HG02970 (cell line): Measurements from ENCODE around the gene FMNL2.
"Not testable (repeated sequence)": the region's sequence is repeated elsewhere in the genome, so short reads cannot be mapped to it uniquely, and the experiment has no call there.

Experiments used
- ATAC-seq: cut with Tn5 transposase; IDR thresholded peaks from one replicate; pipeline ENCODE4 v1.9.1; 2021; ENCODE audit warnings: mild to moderate bottlenecking, moderate library complexity, moderate number of reproducible peaks; ENCODE audit not compliant: unreplicated experiment, low FRiP score

The FMNL2 gene

DNA sequence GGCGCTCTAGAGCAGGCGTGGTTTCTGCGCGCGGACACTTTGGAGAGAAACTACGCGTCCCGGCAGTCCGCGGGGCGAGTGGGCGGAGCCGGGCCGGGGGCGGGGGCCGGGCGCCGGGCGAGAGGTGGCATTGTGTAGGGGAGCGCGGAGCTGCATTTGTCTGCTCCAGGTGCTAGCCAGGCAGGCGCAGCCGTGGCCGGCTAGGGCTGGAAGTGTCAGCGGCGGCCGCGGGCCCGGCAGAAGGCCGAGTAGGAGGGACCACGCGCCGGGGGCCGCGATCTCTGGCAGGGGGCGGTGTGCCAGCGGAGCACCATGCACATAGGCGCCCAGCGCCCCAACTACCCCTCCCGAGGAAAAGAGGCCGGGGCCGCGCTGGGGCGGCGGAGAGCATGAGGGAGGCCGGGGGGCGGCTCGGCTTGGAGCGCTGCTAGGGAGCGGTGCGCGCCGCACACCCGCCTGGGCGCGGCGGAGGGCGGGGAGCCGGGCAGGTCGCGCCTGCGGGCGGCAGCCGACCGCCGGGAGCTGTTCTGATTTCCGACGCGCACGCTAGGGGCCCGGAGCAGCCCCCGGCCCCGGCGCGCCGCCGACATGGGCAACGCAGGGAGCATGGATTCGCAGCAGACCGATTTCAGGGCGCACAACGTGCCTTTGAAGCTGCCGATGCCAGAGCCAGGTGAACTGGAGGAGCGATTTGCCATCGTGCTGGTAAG is at the start of gene FMNL2:
FMNL2 (plus strand) TSS at position 159 of the 710 bp plus-strand sequence.
- peak; percentile 91 for ATAC-seq

DNA sequence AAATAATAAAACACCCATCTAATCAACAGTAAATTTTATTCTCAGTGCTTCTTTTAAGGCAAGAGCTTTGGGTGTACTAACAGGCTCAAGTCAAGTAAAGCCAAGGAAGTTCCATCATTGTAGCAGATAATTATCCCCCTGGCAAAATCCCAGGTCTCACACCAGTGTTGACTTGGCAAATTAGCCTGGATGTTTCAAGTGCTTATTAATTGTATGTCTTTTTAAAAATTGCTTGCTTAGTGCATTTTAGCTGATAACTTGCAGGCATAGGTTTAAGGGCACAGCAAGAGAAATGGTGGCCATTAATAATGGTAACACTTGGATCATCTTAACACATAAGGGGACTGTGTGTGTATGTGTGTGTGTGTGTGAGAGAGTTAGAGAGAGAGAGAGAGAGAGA is 42.0 kb upstream of the FMNL2 start:
- ATAC-seq = no peak

DNA sequence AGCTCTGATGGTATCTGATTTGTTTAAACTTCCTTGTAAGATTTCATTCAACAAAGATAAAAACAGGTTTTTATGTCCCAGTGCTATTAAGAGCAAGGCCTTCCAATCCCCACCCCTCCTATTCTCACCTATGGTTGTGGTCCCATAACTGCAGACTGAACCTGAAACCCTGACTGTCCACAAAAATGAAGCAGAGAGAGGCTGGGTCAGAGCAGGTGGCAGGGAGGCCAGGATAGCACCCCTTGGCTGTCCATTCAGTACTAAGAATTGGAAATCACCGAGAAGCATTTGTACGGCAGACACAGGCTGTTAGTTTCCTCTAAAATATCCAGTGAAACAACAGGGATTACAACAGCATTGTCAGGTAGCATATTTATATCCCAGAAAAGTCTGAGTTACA is 37.3 kb upstream of the FMNL2 start:
- no peak for ATAC-seq

DNA sequence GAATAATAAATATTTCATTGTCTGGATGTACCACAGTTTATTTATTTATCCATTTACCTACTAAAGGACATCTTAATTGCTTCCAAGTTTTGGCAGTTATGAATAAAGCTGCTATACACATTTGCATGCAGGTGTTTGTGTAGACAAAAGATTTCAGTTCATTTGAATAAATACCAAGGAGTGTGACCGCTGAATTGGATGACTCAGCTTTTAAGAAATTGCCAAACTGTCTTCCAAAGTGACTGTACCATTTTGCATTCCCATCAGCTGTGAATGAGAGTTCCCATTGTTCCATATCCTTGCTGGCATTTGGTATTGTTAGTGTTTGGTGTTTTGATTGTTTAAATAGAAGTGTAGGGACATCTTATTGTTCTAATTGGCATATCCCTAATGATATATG is 36.2 kb upstream of the FMNL2 start:
- ATAC-seq = no peak

DNA sequence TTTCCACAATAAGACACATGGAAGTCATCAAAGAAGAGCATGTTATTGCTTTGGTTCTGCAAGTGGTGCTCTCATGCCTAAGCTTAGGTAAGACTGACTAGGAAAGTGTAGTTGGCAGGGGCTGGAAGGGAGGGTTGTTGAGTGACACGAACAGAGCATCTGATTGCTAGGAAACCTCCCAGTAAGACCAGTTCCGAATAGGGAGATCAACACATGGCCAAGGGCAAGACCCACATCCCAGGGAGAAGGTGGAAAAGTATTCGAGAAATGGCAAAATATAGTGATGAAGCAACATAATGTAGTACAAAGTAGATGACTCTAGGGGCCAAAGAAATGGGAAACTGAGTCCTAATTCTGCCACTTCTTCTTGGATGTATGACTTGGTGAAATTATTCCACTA is 33.8 kb upstream of the FMNL2 start:
- no peak for ATAC-seq

DNA sequence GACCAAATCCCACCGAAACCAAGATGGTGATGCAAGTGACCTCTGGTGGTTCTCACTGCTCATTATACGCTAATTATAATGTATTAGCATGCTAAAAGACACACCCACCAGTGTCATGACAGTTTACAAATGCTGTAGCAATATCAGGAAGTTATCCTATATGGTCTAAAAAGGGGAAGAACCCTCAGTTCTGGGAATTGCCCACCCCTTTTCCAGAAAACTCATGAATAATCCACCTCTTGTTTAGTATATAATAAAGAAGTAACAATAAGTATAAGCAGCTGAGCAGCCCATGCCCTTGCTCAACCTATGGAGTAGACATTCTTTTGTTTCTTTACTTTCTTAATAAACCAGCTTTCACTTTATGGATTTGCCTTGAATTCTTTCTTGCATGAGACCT is 31.0 kb upstream of the FMNL2 start:
- ATAC-seq = no peak

DNA sequence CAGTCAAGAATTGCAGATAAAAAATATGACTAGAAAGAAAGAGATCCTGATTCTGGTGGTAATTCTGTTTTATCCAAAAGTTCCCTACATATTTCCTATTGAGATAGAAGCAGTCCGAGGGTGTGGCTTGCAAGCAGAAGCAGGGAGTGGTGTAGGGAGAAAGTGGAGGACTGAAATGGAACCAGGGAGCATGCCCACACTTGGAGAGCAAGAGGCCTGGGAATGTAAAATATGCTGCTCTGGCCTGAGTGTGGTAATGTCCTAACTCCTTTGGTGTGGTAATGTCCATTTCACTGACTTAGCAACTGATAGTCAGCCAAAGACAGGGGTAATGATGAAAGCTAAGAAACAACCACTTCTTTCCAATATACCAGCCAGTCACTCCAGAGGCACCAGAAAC is 30.1 kb upstream of the FMNL2 start:
- no peak for ATAC-seq

DNA sequence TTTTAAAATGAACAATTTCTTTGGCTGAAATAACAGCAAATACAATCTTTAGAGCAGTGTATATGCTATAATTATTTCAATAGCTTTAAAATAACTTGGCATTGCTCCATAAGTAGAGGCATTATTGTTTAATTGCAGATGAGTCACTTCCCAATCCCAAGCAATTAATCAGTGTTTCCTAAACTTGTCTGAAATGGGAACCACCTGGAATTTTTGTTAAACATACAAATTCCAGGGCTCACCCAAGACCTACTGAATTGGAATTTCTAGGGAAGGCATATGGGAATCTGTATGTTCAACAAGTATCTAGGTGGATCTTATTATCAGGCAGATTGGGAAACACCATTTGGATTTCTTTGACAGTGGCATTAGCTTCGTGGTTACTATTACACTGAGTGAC is 27.1 kb upstream of the FMNL2 start:
- no peak for ATAC-seq

DNA sequence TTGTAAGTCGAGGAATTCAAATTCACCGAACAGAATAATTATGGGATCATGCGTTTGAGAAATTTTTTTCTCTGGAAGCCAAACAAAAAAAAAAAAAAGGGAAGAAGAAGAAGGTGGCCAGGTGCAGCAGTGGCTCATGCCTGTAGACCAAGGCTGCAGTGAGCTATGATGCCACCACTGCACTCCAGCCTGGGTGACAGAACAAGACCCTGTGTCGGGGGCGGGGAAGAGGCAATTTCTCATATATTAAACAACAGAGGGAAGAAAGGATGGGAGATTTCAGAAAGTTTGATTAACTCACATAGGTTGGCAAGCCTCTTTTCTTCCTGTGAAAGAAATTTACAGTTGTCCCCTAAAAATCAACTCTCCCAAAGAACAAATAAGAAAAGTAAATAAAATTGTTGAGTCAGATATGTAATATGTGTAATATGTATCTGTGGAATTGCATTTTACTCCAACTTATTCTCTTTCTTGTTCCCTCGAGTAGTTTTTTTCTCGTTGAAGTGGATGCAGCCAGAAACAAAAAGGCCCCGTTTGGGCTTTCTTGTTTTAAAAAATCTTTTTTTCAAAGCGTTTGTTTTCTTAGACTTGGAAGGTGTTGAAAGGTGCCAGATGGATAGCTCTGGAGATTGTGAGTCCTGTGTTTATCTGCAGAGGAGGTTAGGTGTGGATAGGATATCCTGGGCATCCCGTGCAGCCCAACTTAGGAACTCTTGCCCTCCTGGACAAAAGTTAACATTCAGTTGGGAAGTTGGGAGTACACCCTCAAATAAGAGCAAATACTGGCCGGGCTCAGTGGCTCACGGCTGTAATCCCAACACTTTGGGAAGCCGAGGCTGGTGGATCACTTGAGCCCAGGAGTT is 25.4 kb upstream of the FMNL2 start:
- no peak for ATAC-seq

DNA sequence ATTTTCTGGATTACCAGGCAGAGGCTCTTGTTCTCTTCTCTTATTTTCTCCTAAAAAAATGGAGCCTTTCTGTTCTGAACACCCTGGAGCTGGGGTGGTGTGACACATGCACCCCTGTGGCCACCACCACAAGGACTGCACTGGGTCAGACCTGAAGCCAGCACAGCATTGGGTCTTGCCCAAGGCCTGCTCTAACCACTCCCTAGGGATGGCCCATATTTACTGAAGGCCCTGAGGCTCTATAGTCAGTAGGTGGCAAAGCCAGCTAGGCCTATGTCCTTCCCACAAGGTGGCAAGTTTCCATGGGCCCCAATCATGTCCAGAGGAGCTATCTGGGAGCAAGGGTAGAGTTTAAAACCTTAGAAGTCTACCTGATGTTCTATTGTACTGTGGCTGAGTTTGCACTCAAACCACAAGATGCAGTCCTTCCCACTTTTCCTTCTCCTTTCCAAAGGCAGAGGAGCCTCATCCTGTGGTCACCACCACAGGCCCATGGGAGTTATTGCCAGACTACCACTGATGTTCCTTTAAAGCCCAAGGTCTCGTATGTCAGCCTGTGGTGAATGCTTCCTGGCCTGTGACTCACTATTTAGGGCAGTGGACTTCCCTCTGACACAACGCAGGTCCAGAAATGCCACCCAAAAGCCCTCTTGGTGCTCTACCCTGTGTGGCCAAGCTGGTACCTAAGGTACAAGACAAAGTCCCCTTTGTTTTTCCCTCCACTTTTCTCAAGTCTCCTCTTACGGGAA is 15.0 kb upstream of the FMNL2 start:
- ATAC-seq = no peak

DNA sequence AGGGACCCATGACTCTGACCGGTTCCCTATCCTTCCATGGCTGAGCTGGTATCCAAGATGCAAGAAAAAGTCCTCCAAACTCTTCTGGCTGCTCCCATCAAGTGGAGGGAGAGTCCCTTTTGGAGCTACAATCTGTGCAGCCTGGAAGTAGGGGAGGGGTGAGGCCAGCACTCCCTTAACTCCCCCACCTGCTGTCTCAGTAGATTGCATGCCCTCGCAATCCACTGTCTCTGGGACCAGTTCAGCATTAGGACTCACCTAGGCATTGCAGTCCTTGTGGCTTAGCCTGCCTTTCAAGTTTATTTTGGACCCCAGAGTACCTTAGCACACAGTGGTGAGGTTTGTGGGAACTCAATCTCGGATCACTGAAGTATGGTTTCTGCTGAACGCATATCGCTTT is 14.2 kb upstream of the FMNL2 start:
- no peak for ATAC-seq

DNA sequence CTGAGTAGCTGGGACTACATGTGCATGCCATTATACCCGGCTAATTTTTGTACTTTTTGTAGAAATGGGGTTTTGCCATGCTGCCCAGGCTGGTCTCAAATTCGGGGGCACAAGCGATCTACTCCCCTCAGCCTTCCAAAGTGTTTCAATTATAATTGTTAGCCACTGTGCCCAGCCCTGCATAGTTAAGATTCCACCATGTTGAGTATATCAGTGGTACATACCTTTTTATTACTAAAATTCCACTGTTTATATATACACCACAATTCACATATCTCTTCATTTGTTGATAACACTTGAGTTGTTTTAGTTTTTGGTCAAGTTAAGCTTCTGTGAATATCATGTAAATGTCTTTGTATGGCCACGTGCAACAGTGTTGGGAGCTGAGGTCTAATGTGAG is 12.8 kb upstream of the FMNL2 start:
- ATAC-seq = no peak

DNA sequence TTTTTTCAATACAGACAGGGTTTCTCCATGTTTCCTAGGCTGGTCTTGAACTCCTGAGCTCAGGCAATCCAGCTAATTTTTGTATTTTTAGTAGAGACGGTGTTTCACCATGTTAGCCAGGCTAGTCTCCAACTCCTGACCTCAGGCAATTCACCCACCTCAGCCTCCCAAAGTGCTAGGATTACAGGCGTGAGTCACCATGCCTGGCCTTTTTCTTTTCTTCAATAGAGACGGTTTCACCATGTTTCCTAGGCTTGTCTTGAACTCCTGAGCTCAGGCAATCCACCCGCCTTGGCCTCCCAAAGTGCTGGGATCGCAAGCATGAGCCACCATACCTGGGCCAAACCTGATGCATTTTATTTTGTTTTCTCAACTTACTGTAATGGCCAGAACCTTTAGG is 9.8 kb upstream of the FMNL2 start:
- not testable (repeated sequence) for ATAC-seq

DNA sequence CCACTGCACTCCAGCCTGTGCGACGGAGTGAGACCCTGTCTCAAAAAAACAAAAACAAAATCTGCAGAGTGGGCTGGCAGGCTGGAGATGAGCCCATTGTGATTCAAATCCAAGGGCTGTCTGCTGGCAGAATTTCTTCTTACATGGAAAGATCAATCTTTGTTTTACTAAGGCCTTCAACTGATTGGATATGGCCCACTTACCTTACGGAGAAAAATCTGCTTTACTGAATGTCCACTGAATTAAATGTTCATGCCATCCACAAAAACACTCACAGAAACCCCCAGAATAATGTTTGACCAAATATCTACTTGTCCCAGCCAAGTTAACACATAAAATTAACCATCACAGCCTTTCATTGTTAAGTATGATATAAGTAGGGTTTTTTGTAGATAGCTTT is 8.3 kb upstream of the FMNL2 start:
- ATAC-seq = no peak

DNA sequence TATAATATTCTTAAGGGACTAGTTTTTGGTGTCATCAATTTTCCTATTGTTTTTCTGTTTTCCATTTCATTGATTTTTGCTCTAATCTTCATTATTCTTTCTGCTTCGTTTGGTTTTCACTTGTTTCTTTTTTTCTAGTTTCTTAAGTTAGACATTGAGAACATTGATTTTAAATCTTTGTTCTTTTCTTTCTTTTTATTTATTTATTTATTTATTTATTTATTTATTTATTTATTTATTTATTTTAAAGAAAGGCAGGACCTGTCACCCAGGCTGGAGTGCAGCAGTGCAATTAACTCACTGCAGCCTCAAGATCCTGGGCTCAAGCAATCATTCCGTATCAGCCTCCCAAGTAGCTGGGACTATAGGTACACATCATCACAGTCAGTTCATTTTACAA is 7.0 kb upstream of the FMNL2 start:
- no peak for ATAC-seq

DNA sequence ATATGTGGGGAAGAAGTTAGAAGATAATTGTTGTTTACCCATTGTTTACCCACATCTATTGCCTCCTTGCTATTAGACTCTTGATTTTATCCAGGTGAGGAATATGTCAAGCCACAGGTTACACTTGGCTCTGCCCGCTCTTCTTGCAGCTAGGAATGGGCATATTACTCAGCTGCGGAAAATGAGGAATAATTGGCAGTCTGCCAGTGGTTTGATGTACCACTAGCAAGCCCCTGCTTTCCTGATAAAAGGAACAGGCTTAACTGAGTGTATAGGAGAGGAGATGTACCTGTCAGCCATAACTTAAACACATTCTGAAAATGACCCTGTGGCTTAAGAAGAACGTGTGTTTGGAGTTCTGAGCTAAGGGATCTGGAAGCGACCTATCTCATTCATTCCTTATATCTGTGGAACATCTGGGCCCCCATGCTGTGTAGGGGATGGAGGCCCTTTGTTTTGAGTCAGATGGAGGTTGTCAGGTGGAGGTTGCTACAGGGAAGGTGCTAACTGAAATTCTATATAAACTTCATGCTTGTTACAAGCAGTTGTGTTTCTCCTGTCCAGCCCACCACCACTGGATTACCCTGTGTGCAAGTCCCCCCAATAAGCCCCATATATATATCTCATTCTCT is 4.6 kb upstream of the FMNL2 start:
- ATAC-seq = no peak

DNA sequence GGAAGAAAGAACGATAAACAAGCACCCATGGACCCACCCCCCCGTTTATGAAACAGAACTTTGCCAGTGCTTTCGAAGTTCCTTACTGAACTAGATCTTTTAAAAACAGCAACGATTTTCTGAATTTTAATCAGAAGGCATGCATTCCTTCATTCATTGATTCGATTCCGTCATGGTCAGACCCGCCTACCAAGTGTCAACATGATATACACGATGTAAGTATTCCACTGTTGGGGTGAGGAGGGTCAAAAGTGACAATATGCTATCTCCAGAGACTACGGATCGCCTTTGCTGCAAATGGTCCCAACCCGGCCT is 316 bp upstream of the FMNL2 start:
- no peak for ATAC-seq

DNA sequence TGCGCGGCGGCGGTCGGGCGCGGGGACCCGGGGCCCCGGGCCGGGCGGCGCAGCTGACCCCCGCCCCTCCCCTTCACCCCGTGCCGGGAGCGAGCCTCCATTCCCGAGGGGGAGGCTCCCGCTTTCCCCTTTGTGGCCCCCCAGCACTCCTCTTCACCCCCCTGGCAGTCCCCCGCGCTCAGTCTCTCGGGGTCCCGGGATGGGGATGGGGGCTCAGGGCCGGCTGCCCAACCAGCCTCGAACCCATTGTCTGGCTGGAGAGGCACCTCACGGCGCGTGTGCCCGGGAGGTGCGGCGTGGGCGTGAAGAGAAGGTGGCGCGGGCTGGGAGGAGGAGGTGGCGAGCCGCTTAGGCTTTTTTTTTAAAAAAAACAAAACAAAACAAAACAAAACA is 748 bp downstream of the FMNL2 start:
- ATAC-seq = no peak

DNA sequence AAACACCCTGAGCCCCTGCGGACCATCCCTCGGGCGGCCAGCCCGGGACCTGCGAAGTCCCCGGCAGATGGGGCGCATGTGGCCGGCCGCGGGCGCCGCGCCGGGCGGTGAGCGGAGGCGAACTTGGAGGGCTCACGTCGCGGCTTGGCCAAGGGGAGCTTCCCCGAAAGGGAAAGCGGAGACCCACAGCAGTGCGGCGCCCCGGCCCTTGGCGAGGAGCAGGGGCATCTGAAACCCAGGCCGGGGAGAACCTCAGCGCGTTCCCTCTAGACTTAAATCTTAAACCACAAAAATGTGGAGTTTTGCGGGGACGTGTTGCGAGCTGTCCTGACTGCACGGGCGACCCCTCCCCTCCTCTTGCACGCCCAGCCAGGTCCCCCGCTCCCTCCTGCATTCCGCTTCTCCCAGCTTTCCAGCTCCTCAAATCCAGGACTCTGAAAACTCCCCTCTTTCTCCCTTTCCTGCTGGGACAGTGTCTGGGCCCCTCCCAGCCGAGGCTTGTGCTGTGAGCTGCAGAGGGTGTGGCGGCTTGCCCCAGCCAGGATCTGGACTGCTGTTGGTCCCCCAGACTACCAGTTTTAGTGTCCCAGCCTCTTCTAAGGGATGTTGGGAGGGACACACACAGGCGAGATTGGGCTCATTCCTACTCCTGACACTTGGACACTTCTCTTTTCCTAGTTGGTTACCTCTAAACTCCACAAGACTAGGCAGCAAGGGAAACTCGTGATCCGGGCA is 1.3 kb downstream of the FMNL2 start:
- ATAC-seq = no peak

DNA sequence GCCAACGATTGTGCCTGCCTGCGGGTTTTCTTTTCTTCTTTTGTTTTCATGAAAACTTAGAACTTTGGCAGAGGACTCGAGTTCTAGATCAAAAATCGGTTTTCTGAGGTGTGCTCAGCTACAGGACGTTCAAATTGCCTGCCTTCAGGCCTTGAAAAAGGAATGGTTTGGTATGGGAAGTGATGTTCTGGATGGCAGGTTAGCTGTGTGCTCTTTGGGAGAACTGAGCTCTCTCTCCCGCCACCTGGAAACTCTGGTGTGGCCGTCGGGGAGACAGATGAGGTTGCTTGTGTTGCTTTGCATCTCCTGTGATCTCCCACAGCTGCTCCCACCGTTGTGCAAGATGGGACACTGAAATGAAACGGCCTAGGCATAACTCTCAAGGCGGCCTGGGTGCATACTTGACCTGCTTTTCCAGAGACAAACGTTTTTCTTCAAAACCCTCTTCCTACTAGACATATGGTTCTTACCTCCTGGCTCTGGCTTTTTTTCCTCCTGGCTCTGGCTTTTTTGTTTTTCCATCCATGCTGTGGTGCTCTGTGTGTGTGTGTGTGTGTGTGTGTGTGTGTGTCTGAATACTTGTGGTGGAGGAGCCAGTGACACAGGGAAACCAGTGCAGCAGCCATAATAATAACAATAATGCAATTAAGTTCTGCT is 2.0 kb downstream of the FMNL2 start:
- ATAC-seq = no peak
